Panc1 (cell line): ENCODE measurements around the gene MAPK6. TPM values are rescaled to one million over a fixed set of nuclear protein-coding genes. Genes with fewer than 3 reads are reported as not detected.
"Not testable (repeated sequence)": the region's sequence is repeated elsewhere in the genome, so short reads cannot be mapped to it uniquely, and the experiment has no call there.

Source experiments
- ATAC-seq: fragments of 200-7000 bp; cut with Tn5 transposase; 2 replicates; pipeline ENCODE4 v1.9.1; 2020; ENCODE audit warnings: mild to moderate bottlenecking, moderate library complexity
- BruUV-seq: library from RNA; stranded (reverse); fragments of 400-500 nt; replicated peaks from 2 replicates; lab custom pipeline; 2021; lab: Mats Ljungman, UMichigan
- CTCF ChIA-PET: fragments of 300-600 bp; sonication (Branson Sonifier 250); formaldehyde crosslinking; loops from one replicate; lab custom pipeline; 2022; ENCODE audit warnings: antibody characterized with exemption; lab: Charles Lee
- POLR2A ChIA-PET: fragments of 300-600 bp; sonication (Branson Sonifier 250); formaldehyde crosslinking; loops from one replicate; lab custom pipeline; 2022; ENCODE audit warnings: antibody characterized with exemption; lab: Charles Lee
- DNase-seq: peaks from one replicate; pipeline ENCODE4 v3.0.0-alpha.2; 2010; ENCODE audit warnings: low read depth, low spot score
- H3K27ac ChIP-seq: 2 replicates; pipeline ENCODE4 v1.5.1; 2011; ENCODE audit warnings: mild to moderate bottlenecking, low read length, inconsistent platforms
- H3K27me3 ChIP-seq: fragments of 200-500 bp; sonication (Bioruptor generic); 2 replicates; pipeline ENCODE4 v1.6.0; 2014; ENCODE audit warnings: low read length, inconsistent platforms; ENCODE audit not compliant: control insufficient read depth, insufficient read depth
- H3K36me3 ChIP-seq: fragments of 200-500 bp; sonication (Bioruptor generic); 2 replicates; pipeline ENCODE4 v1.5.1; 2014; ENCODE audit warnings: inconsistent platforms, mild to moderate bottlenecking, low read length, moderate library complexity; ENCODE audit not compliant: control insufficient read depth, insufficient read depth
- H3K4me1 ChIP-seq: 2 replicates; pipeline ENCODE4 v1.5.1; 2011; ENCODE audit warnings: inconsistent platforms, mild to moderate bottlenecking, low read length, moderate library complexity; ENCODE audit not compliant: control insufficient read depth, insufficient read depth
- H3K4me3 ChIP-seq, 2 experiments: 2 replicates each; pipeline ENCODE4 v1.5.1; 2011 to 2012; ENCODE audit warnings: low read depth in 2 of 2, low read length in 2 of 2, mild to moderate bottlenecking in 2 of 2, inconsistent platforms in 1 of 2, moderate library complexity in 1 of 2
- H3K9me3 ChIP-seq: fragments of 200-500 bp; sonication (Bioruptor generic); 2 replicates; pipeline ENCODE4 v1.5.1; 2014; ENCODE audit warnings: low read depth, mild to moderate bottlenecking, inconsistent platforms, low read length, moderate library complexity; ENCODE audit not compliant: control insufficient read depth, insufficient read depth
- POLR2AphosphoS5 ChIP-seq: IDR thresholded peaks from 2 replicates; pipeline ENCODE4 v1.6.1; 2012; ENCODE audit warnings: mild to moderate bottlenecking, low read depth, low read length, moderate library complexity
- REST ChIP-seq, 2 experiments: IDR thresholded peaks; 2 replicates each; pipeline ENCODE4 v1.6.1; 2011 to 2012; ENCODE audit warnings: low read depth in 2 of 2, control low read depth in 1 of 2, low read length in 1 of 2, mild to moderate bottlenecking in 1 of 2, moderate library complexity in 1 of 2; ENCODE audit not compliant: insufficient read depth in 1 of 2
- SIN3A ChIP-seq: IDR thresholded peaks from 2 replicates; pipeline ENCODE4 v1.6.1; 2012; ENCODE audit warnings: low read depth, mild to moderate bottlenecking, low read length, moderate library complexity, borderline replicate concordance; ENCODE audit not compliant: insufficient read depth
- TCF7L2 ChIP-seq: IDR thresholded peaks from 2 replicates; pipeline ENCODE4 v1.6.1; 2011; ENCODE audit warnings: mild to moderate bottlenecking, low read depth, low read length, inconsistent platforms
- in situ Hi-C: cut with HindIII; loops from 2 replicates; pipeline ENCODE4 v1.10.0; 2016; ENCODE audit warnings: low sequenced_read_pairs, low pct_unique_long_range_greater_than_20kb
- intact Hi-C: fragments of 100-400 bp; cut with micrococcal nuclease; formaldehyde crosslinking; loops from one replicate; pipeline ENCODE4 v1.10.0; 2022; ENCODE audit not compliant: unreplicated experiment
- total RNA-seq: library from RNA; stranded (reverse); gene quantifications from one replicate; pipeline ENCODE4 v1.2.1, GENCODE V29; 2021; ENCODE audit not compliant: unreplicated experiment
- TF ChIP-seq, protein P1 (sequence below): fragments of 450-650 bp; IDR thresholded peaks from 2 replicates; pipeline ENCODE4 v1.5.1; 2017; ENCODE audit warnings: mild to moderate bottlenecking

The MAPK6 gene
- total RNA-seq, 1 experiment from 2014 or later, result 66.6 TPM

- H3K4me1 ChIP-seq, result peaks cover 40% of the 10 kb centered on the region
- POLR2A ChIA-PET, result no interaction called here
- TF ChIP-seq REST (IDR thresholded peaks at IDR 0.05; ENCODE audit: insufficient read depth in 1 of 2, low read depth in 2 of 2, low read length in 1 of 2), result no peak
- TF ChIP-seq, protein P1, sequence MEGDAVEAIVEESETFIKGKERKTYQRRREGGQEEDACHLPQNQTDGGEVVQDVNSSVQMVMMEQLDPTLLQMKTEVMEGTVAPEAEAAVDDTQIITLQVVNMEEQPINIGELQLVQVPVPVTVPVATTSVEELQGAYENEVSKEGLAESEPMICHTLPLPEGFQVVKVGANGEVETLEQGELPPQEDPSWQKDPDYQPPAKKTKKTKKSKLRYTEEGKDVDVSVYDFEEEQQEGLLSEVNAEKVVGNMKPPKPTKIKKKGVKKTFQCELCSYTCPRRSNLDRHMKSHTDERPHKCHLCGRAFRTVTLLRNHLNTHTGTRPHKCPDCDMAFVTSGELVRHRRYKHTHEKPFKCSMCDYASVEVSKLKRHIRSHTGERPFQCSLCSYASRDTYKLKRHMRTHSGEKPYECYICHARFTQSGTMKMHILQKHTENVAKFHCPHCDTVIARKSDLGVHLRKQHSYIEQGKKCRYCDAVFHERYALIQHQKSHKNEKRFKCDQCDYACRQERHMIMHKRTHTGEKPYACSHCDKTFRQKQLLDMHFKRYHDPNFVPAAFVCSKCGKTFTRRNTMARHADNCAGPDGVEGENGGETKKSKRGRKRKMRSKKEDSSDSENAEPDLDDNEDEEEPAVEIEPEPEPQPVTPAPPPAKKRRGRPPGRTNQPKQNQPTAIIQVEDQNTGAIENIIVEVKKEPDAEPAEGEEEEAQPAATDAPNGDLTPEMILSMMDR, result no peak
- no peak for TF ChIP-seq TCF7L2
- TF ChIP-seq POLR2AphosphoS5, result no peak
- no peak for TF ChIP-seq SIN3A
- BruUV-seq, result no TSS peak
- 0 out of 2 replicates have a peak, but pooled peaks have one; percentile 26 for ATAC-seq
- no peak overlapping the region for H3K4me3 ChIP-seq
- intact Hi-C loops, result no loop called here
- peaks cover 2% of the 10 kb centered on the region; the same call in 1 of the 2 replicates for H3K36me3 ChIP-seq
- no peak overlapping the region for H3K27ac ChIP-seq
- in situ Hi-C loops, result no loop called here
- no peaks in the 10 kb centered on the region for H3K9me3 ChIP-seq
- CTCF ChIA-PET, result no interaction called here
- no peaks in the 10 kb centered on the region for H3K27me3 ChIP-seq
- no peak for DNase-seq
Observed at GRCh38 chr15:52042051-52042851, 23.2 kb downstream of the MAPK6 start.

DNA sequence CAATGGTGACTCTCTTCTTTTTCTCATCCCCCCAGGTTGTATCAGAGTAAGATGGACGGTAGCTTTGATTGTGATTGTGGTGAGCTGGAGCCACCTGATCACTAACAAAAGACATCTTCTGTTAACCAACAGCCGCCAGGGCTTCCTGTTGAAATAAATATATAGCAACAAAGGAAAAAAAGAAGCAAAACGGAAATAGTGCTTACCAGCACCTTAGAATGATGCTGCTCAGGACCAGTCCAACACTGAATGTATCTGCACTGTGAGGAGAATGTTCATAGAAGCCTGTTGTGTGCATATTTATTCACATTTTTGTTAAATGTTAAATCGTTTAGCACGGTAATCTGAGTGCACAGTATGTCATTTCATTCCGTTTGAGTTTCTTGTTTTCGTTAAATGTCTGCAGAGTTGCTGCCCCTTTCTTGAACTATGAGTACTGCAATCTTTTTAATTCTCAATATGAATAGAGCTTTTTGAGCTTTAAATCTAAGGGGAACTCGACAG lies 26.8 kb downstream of the MAPK6 start:
- H3K27ac ChIP-seq, H3K36me3 ChIP-seq, BruUV-seq, POLR2A ChIA-PET, ATAC-seq, H3K4me3 ChIP-seq, CTCF ChIA-PET, in situ Hi-C loops, H3K27me3 ChIP-seq, intact Hi-C loops, DNase-seq, H3K9me3 ChIP-seq: not testable (repeated sequence)
- peaks cover 17% of the 10 kb centered on the region for H3K4me1 ChIP-seq

GRCh38 chr15:52046552-52046951 lies 27.5 kb downstream of the MAPK6 start:
- H3K27ac ChIP-seq, H3K9me3 ChIP-seq, DNase-seq, CTCF ChIA-PET, H3K36me3 ChIP-seq, intact Hi-C loops, H3K4me3 ChIP-seq, POLR2A ChIA-PET, ATAC-seq, in situ Hi-C loops, H3K27me3 ChIP-seq: not testable (repeated sequence)
- TSS peak; percentile 52 for BruUV-seq
- H3K4me1 ChIP-seq, result peaks cover 15% of the 10 kb centered on the region
